Measurements from ENCODE around the gene NMT1.

GRCh38 chr17:45048795-45049563, 12.1 kb upstream of the NMT1 start:
- TF ChIP-seq CTCF (conservative IDR thresholded peaks at IDR 0.05) (peak; percentile 25; the same call in 1 of the 2 replicates), EZH2 (IDR thresholded peaks at IDR 0.05; ENCODE audit: low read depth) (no peak)
